ENCODE results near the gene GJC2.

The GJC2 gene

DNA sequence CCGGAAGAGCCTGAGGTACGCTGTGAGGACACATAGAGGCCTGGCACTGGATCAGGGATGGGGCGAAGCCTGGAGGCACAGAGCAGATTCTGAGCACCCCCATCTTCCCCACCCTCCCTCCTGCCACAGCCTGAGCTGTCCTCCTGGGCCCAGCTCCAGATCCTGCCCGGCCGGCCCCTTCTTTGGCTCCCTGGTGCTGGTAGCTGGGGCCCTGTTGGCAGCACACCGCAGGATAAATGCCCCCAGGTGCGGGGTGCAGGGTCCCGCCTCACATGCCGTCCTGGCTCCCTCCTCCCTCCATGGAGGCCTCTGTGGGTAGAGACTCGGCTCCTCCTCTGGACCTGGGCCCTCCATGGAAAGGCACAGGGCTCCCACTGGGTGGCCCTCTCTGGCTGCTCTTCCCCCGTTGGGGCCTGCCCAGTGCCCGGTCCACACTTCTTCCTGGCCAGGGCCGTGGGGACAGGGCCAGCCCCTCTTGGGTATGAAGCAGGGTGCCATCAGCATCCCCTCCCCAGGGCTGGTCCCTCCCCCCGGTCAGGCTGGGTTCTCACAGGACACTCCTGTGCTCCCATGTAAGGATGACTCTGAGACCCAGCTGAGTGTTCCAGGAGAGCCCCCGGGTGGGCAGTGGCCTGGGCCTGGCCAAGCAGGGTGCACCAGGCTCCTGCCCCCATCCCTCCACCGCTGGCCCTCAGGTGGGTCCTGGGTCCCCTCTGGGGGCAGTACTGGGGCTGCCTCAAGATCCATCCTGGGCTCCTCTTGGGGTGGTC is 57.0 kb downstream of the GJC2 start:
- TF ChIP-seq, protein P1, sequence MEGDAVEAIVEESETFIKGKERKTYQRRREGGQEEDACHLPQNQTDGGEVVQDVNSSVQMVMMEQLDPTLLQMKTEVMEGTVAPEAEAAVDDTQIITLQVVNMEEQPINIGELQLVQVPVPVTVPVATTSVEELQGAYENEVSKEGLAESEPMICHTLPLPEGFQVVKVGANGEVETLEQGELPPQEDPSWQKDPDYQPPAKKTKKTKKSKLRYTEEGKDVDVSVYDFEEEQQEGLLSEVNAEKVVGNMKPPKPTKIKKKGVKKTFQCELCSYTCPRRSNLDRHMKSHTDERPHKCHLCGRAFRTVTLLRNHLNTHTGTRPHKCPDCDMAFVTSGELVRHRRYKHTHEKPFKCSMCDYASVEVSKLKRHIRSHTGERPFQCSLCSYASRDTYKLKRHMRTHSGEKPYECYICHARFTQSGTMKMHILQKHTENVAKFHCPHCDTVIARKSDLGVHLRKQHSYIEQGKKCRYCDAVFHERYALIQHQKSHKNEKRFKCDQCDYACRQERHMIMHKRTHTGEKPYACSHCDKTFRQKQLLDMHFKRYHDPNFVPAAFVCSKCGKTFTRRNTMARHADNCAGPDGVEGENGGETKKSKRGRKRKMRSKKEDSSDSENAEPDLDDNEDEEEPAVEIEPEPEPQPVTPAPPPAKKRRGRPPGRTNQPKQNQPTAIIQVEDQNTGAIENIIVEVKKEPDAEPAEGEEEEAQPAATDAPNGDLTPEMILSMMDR (IDR thresholded peaks at IDR 0.05), result no peak
- Mint-ChIP-seq H3K27me3 (ENCODE audit: low read depth, poor library complexity) (peaks cover 7% of the 10 kb centered on the region), H3K36me3 (ENCODE audit: low read depth) (peaks cover under 1% of the 10 kb centered on the region), H3K4me3 (no peak overlapping the region), H3K9me3 (peaks cover under 1% of the 10 kb centered on the region), H3K27ac (peak overlapping the region; percentile 97), H3K4me1 (peaks cover 23% of the 10 kb centered on the region)
- no peak for DNase-seq

DNA sequence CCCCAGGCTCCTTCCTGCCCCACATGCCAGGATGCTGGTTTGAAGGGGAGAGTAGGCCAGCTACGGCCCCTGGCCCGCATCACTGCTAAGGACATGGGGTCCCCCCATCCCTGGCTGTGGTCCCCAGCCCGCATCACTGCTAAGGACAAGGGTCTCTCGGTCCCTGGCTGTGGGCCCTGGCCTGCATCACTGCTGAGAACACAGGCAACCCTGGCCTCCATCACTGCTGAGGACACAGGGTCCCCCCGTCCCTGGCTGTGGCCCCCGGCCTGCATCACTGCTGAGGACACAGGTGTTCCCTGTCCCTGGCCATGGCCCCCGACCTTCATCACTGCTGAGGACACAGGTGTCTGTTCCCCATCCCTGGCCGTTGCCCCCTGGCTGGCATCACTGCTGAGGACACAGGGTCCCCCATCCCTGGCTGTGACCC is 57.7 kb downstream of the GJC2 start:
- TF ChIP-seq, protein P1 (IDR thresholded peaks at IDR 0.05), result no peak
- H3K9me3 Mint-ChIP-seq, result no peaks in the 10 kb centered on the region
- no peaks in the 10 kb centered on the region for H3K36me3 Mint-ChIP-seq (ENCODE audit: low read depth)
- peaks cover 23% of the 10 kb centered on the region for H3K4me1 Mint-ChIP-seq
- H3K27me3 Mint-ChIP-seq (ENCODE audit: low read depth, poor library complexity), result peaks cover 7% of the 10 kb centered on the region
- no peak overlapping the region for H3K4me3 Mint-ChIP-seq
- no peak overlapping the region for H3K27ac Mint-ChIP-seq
- DNase-seq, result no peak

DNA sequence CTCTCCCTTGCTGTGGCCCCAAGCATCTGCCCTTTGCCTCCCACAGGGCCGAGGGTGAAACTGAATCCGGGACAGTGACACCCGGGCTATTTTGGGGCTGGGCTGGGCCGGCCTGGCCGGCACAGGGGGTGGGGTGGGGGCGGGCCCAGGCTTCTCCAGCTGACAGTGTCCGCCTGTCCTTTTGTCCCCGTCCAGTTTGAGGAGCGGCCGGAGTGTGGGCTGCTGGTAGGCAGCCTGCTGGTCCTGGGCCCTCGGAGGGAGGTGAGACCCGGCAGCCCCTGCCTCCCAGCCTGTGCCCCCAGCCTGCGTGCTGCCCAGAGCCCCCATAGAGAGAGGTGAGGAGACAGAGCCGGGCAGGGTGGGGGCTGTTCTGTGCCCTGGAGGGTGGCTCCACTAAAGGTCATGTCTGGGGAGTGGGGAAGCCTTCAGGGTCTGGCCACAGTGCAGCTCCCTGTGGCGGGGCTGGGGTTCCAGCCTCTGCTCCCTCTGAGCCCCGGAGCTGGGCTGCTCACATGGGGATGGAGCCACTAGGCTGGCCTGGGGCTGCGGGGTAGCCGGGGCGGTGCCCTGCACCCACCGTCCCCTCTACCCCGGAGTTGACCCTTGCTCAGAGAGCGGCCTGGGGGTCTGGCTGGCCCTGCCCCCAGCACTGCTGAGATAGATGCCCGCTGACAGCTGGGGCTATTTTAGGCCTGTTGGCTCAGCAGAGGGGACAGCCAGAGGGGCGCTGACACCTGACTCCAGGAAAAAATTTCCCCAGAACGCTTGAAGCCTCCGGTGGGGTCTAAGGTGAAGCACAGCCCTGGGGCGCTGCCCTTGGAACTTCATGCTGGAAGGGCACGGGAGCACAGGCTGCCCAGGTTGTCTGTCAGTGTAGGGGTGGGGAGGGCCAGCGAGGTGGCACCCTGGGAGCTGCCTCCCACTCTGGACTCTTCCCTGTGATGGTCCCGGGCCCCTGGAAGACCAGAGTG is 58.4 kb downstream of the GJC2 start, which contains the start of gene OBSCN:
TSS of gene OBSCN (plus strand) at position 194 of the 971 bp plus-strand sequence. CDS start 3,740 bp downstream, outside the sequence.
- no peak for DNase-seq
- TF ChIP-seq, protein P1 (IDR thresholded peaks at IDR 0.05), result no peak
- H3K4me3 Mint-ChIP-seq, result no peak within 1 kb of the TSS

DNA sequence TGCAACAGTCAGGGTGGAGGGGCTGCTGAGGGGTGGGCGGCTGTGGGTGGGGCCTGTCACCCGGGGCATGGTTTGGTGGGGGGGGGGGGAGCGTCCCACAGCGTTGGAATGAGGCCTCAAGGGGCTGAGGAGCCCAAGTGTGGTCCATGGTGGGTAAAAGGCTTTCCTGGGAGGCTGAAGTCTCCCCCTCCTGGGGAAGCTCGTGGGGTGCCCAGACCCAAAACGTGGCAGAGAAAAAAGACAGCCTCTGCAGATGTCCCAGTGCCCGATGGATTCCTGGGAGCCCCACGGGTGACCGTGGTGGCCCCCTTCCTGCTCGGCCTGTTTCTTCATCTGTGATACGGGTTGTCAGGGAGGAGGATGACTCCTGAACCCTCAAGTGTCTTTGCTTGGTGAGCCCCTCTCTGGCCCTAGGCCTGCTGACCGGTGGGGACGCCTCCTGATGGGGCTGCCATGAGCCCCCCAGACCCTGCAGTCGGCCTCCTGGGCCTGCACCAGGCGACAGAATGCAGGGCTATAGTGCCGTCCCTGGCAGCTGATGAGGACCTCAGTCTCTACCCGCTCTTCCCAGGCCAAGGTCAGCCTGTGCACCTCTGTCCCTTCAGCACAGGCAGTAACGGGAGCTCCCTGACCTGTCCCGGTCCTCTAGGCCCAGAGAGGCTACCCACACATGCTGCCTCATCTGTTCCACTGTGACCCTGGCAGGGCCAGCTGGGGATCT is 59.3 kb downstream of the GJC2 start:
- Mint-ChIP-seq H3K36me3 (ENCODE audit: low read depth) (no peaks in the 10 kb centered on the region), H3K9me3 (no peaks in the 10 kb centered on the region), H3K4me3 (no peak overlapping the region), H3K27ac (no peak overlapping the region), H3K4me1 (peaks cover 23% of the 10 kb centered on the region), H3K27me3 (ENCODE audit: low read depth, poor library complexity) (peaks cover 4% of the 10 kb centered on the region)
- no peak for DNase-seq
- TF ChIP-seq, protein P1 (IDR thresholded peaks at IDR 0.05), result no peak

More for the DNA sequence above, 58.4 kb downstream of the GJC2 start, which contains the start of gene OBSCN:
- H3K36me3 Mint-ChIP-seq (ENCODE audit: low read depth), result no peaks in the 10 kb centered on the region
- H3K27me3 Mint-ChIP-seq (ENCODE audit: low read depth, poor library complexity), result peaks cover 7% of the 10 kb centered on the region
- no peak within 1 kb of the TSS for H3K27ac Mint-ChIP-seq
- H3K9me3 Mint-ChIP-seq, result no peaks in the 10 kb centered on the region
- H3K4me1 Mint-ChIP-seq, result peaks cover 23% of the 10 kb centered on the region

All from nephron progenitor cell (in vitro differentiated cells).